NCI-H2029 (cell line): ENCODE data around the gene TCERG1L.
"Not testable (repeated sequence)": the region's sequence is repeated elsewhere in the genome, so short reads cannot be mapped to it uniquely, and the experiment has no call there.

ENCODE experiments used
- DNase-seq: peaks from one replicate; lab custom pipeline; 2025; lab: John Stamatoyannopoulos, UW

TCERG1L gene, protein sequence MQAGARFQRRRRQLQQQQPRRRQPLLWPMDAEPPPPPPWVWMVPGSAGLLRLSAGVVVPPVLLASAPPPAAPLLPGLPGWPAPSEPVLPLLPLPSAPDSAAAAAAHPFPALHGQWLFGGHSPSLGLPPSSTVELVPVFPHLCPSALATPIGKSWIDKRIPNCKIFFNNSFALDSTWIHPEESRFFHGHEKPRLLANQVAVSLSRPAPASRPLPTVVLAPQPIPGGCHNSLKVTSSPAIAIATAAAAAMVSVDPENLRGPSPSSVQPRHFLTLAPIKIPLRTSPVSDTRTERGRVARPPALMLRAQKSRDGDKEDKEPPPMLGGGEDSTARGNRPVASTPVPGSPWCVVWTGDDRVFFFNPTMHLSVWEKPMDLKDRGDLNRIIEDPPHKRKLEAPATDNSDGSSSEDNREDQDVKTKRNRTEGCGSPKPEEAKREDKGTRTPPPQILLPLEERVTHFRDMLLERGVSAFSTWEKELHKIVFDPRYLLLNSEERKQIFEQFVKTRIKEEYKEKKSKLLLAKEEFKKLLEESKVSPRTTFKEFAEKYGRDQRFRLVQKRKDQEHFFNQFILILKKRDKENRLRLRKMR

DNA sequence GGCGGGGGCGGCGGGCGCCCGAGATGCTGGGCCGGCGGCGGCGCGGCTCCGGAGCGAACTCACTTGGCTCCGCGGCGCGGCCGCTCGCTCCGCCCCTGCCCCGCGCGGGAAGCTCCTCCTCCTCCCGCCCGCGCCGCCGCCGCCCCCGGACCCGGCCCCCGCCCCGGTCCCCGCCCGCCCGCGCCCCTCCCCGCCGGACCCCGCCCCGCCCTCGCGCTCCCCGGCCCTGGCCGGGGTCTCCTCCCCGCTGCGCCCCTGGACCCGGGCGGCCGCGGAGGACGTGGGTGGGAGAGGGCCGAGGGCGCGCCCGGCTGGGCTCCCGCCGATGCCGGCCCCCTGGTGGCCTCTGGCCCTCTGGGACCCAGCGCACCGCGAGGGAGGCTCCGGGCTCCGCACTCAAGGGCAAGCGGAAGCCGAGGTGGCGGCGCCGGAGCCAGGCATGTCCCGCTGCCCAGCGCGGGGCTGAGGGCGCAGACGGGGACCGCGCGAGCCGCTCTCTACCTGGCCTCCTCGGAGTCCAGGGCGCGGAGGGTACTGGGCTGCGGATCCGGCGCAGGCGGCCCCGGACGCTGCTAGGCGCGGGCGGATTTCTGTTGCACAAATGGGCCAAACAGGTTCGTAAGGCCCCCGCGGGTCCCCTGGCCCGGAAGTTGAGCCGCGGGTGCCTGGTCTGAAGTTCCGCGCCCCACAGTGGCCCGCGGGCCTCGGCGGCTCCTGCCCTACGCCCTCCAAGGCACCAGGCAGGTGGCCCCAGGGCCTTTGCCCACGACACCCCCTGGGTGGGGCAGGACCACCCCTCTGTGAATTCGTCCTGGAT lies at the start of gene TCERG1L:
Gene TCERG1L, minus strand, starts transcription at position 61 of the 817 bp plus-strand sequence. CDS start 86 bp downstream, outside the sequence.
- DNase-seq = peak; percentile 30

DNA sequence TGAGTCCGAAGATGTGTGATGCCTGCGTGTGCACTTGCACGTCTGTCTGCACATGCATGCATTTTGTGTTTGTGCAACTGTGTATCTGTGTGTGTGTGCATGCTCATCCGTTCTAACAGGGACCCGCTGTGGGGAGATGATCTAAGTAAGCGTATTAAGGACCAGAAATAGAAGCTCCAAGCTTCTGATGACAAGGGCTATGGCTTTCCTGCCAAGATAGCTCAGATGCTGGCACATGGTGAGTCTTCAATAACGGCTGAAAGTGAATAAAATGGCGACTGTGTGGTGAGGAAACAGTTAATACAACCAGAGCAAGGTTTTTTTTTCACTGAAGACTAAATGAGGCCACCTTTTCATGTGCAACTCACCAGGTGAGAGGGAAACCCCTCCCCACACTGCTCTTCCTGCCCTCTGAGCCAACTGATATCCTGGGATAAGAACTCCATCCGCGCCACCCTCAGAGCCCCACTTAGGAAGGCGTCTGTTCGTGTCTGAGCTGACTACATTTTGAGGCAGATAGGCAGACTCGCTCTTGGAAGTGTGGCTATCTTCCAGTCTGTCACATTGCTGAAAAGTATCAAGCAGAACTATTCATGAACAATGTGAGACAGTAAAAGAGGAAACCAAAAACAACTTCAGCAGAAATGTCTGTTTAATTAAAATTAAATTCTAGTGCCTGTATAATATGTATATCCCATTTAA lies 47.4 kb upstream of the TCERG1L start:
- DNase-seq = no peak

DNA sequence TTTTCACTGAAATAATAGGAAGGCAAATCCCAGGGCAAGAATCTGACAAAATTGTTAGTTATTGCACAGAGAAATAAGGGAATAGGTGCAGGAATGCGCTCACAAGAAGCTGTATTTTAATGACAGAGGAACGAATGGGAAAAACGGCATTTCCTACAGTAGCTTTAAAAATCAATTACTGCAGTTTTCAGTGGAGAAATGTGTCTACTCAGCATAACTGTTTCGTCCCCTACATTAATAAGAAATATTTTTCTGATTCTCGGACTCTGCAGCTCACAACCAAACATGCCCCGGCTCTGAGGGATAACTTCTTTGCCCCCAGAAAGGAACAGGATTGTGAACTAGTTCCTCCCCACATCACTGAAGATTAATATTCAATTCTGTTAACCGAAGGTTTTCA lies 44.9 kb upstream of the TCERG1L start:
- no peak for DNase-seq

DNA sequence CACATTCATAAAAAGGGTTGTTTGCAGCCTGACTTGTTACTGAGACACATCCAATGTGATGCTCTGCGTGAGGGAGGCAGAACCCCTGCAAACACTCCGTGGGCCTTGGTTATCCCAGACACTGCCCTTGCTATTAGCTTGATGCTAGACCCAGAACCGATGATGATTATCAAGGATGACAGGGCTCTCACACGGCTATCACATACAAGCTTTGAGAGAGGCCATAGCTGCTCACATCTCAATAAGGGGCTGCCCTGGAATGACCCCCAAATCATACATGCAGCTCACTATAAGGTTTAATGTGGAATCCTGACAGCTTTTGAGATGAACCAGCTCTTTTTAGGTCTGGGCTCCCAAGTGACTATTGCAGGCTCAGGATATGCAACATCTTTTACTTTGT lies 44.4 kb upstream of the TCERG1L start:
- DNase-seq = no peak

DNA sequence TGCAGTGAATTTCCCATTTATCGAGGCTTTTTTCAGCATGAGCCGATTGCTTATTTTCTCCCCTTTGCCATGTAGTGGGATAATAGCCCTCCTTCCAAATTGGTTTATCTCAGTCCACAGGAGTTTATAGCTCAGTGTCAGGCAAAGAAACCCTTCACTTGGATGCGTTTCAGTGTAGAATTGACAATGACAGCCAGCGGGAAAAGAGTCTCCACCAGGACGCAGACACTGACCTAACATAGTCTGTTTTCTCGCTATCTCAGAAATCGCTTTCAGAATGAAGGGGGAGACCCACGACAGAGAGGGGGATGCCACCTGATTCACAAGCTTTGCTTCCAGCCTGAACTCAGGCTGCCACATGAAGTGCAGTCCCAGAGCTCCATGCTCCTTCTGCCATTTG lies 43.5 kb upstream of the TCERG1L start:
- DNase-seq = no peak

DNA sequence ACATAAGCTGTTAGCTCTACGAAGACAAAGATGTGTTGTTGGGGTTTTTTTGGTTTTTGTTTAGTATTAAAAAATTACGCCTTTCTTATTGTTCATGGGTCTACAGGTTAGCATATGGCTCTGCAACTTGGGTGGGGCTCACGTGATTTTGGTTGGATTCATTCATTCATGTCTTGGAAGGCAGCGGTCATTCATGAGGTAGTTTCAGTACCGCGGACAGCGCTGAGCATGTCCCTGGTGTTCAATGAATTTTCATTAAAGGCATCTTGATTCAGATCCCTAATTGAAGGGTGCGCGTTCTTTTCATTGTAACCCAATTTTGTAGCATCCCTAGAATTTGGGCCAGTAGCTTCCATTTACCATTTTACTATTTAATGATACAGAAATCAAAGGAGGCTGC lies 42.9 kb upstream of the TCERG1L start:
- no peak for DNase-seq

DNA sequence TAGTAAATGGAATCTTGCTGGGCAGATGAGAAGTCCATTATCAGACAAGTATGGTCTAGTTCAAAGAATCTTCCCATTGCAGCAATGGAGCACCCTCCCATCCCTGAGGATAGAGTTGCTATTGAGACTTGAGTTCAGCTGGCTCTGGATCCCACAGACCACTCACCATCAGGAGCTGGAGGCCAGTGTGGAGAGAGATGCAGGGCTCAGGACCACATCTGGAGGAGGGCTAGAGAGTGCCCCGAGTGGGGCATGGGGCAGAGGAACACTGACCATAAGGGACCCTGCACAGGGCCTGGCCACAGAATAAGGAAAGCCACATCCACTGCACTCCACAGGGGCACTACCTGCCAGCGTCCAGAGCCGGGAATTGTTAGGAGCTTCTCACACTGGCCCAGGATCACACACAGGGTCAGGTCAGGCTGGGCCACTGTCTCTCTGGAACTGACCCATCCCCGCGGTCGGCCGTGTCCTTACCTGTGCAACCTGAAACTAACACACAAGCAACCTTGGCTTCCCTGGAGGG lies 41.3 kb upstream of the TCERG1L start:
- no peak for DNase-seq

DNA sequence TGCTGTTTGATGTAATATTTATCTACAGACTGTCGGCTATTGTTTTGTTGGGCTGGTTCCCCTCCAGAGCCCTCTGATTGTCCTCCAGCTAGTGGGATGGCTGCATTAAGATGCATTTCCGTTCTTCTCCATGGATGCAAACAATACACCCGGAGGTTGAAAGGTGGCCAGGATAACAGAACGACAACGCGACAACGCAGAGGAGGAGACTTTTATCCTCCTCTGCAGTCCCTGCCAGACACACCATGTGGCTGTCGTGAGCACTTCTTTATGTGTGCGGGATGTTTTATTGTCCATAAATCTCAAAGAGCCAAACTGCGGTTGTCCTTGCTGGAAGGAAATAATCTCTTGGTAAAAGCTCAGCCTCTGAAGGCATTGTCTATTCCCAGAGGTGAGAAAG lies 39.1 kb upstream of the TCERG1L start:
- no peak for DNase-seq

DNA sequence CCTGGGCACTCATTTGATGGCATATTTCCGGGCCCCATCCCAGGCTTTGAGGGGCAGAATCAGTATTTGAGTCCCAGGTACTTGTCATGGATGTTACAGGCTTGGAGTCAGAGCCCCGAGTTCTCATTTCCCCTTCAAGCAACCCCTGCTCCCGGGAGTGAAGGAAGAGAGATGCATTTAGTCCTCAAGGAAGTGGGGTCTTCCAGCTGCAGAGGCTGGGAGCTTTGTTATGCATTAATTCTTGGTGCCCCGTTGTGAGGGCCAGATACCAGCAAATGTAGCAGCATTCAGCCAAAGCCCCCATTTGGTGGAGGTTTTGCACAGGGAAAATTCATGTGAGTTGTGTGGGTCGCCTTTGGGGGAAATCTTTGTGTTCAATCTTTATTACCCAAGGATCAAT lies 38.7 kb upstream of the TCERG1L start:
- DNase-seq = no peak

DNA sequence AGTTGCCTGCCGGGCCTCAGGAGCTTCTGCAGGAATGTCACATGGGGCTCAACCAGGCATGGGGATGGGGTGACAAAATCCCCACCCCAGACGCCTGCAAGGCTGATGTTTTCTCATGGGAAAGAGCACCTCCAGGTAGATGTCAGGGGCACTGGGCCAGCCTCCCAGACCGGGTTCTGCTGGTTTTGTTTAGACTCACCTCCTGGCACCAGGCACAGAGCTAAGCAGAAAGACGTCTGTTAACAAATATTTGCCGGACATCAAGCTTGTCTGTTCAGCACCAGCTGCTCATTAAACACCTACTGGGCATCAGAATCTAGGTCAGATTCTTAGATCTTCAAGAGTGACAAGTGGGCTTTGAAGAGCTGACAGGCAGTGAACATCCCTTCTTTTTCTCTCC lies 34.9 kb upstream of the TCERG1L start:
- peak; percentile 27 for DNase-seq

DNA sequence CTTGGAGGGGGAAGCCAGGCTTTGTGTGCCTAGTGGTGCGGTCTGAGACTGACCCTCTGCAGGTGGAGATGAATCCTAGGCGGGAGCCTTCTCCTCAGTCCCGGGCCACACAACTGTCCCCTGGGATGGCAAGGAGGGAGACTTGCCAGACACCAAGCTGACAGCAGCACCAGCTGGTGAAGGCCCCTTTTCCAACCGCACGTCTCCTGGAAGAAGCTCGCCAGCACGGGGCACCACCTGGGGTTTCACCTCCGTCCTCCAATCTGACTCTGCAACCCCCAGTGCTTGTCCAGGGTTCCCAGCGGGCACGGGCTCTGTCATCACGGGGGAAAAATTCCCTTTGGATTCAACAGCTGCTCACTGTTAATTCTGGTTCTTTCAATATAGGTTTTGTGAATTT lies 34.2 kb upstream of the TCERG1L start:
- DNase-seq = no peak

DNA sequence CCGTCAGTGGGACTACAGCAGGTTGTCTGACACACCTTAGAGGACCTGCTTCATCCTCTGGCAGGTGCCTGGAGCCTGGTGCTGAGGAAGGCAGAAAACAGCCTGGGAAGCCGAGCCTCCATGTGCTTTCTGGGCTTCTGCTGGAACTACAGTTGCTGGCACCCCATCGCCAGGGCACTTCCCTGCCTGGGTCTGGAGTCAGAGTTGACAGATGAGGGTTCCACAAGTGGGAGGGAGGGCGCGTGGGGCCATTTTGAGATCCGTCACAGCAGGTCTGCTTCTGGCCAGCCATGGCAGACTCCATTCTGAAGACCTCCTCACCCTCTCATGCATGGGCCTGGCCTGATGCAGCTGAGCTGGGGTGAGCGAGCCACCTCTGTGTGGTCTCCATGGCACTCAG lies 33.2 kb upstream of the TCERG1L start:
- DNase-seq = no peak

DNA sequence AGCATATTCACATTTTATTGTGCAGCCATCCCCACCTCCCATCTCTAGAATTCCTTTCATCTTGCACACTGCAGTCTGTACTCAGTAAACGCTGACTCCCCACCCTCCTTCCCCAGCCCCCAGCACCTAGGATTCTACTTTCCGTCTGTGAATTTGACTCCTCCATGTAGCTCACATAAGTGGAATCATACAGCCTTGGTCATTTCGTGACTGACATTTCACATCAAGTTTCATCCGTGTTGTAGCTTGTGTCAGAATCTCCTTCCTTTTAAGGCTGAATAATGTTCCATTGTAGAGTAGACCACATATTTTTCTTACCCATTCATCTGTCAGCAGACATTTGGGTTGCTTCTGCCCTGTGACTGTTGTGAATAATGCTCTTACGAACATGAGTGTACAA lies 26.2 kb upstream of the TCERG1L start:
- DNase-seq = no peak

DNA sequence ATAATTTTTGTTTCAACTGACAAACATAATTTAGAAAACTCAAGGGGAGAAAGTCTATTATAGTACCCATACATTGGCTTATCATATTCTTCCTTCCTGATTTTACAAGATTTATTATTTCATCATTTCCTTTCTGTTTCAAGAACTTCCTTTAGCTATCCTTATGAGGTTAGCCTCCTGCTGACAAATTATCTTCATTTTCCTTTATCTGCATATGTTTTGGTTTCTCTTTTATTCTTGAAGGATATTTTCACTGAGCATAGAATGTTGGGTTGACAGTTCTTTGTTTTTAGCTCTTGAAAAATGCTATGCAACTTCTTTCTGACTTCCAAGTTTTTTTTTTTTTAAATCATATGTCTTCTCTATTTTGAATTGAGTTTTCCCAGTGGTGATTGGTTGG lies 21.3 kb upstream of the TCERG1L start:
- no peak for DNase-seq

DNA sequence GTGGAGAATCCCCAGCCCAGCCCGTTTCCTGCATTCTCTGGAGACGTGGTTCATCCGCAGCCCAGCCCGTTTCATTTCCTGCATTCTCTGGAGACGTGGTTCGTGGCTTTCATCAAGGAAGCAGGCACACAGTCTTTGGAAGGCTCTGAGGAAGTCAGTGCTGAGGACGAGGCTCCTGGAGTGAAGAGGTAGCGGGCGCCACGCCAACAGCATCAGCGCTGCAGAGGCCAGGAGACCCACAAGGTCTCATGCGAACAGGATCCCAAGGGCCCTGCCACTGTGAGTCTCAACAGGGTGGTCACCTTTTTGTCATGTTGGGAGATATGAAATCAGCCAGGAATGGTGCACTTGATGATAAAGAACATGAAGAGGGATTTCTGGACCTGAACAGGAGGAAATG lies 12.4 kb upstream of the TCERG1L start:
- no peak for DNase-seq

DNA sequence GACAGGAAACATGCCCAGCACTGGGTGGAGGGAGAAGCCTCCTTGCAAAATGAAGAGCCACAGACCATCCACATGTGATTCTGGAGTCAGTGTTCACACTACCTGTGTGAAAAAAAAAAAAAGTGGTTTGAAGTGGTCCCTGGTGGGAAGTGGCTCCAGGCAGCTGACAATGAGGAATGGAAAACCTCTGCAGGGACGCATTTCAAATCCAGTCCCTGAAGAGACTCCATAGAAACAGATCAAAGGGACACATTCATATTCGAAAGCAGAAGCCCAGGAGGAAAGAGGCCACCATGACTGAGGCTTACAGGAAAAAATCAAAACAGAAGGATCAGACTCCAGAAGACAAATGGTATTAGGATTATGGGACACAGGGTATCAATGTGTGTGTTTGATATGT lies 11.5 kb upstream of the TCERG1L start:
- no peak for DNase-seq

DNA sequence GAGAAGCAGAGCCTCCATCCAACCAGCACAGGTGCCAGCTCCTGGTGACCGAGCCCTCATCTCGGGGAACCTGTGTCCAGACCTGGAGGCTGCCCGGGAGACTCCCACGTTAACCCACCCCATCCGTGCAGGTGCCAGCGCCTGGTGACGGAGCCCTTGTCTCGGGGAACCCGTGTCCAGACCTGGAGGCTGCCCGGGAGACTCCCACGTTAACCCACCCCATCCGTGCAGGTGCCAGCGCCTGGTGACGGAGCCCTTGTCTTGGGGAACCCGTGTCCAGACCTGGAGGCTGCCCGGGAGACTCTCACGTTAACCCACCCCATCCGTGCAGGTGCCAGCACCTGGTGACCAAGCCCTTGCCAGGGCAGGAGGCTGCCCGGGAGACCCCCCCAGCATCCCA lies 11.1 kb upstream of the TCERG1L start:
- not testable (repeated sequence) for DNase-seq

DNA sequence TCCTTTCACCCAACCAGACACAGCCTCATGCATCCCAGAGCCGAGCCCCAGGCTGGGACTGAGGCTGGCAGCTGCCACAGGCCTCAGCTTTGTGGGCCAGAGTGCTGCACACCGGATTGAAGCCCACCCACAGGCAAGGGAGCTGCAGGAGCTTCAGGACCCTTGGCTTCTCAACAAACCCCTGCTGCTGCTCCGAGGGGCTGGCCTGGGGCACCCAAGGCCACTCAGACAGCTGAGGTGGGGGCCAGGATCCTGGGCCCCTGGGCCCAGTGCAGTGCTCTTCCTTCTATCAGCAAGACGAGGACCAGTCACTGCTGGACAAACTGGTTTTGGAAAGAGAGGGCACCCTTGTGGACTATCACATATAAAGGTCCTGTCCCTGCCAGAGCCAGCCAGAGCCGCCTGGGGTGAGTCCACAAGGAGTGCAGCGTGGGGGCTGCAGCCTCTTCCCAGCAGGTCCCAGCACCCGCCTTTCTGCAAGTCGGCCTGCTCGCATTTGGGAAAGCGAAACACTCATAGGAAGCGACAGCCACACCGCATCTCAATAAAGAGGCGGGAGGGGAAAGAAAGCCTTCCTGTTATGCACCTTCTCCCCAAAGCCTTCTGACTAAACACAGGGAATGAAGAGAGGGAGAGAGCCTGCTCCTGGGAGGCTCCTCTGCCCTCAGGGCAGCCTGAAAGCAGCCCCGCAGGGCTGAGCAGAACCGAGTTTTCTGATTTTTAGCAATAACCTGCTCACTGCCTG lies 9.5 kb upstream of the TCERG1L start:
- DNase-seq = no peak

DNA sequence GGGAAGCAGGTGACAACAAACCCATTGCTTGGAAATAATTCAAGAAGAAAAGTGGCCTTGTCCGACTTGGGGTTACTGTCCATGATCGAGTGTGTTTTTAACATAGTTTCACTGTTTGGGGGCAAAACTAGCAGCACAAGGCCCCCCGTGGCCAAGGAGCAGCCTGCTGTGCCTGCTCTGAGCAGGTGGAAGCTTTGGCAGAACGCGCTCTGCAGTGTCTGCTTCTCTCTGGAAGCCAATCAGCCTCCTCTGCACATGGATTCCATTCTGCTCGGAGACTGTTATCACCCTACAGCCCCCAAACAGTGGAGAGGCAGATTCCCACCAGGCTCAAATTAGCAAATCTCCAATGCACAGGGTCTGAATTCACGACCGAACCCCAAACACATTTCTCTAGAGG lies 7.3 kb upstream of the TCERG1L start:
- DNase-seq = no peak

DNA sequence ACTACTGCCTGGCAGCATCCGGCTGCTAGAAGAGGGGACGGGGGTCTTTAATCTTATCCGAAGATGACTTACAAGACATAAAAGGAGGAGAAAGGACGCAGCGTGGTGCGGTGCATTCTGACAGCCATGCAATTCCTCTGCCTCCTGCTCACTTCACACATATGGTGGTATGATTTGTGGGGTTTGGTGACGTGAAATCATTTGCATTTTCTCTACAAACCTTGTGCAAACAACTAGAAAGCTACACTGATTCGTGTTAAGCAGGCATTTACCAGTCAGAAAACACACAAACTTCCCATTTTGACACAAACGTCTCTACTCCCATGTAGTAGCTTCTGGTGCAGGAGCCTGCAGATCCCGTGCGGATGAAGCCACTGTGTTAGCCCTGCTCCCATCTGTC lies 6.8 kb upstream of the TCERG1L start:
- no peak for DNase-seq

DNA sequence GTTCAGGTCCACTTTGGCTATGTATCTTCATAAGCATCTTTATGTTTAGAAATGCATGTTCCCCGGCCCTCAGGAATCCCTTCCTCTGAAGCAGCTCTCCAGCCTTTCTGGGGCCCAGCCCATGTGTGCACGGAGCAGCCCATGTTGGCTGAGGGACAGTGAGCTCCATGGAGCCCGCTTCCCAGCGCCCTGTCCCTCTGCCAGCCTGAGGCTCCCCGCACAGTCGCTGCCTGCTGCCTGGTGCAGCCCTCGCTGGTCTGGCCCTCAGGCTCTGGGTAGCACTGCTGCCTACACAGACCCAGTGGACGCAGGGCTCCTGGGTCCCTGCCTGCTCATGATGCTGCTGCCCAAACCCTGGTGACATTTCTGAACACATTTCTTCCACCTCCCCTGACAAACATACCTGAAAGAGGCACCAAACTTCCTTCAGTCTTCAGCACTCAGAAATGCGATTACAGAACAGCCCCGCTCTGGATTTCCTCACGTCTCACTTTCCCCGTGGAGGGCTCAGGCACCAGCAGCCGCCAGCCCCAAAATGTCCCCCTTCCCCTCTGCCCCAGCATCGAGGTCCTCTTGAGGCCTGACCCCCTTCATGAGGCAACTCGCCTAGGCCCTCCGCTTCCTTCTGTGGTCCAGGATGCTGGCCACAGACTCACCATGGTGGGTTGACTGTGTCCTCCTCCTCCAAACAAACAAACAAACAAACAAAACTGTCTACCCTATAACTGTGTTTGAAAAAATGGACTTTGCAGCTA lies 5.0 kb upstream of the TCERG1L start:
- no peak for DNase-seq
